GM19468 (cell line): Measurements from ENCODE around the gene ZSWIM9.

Experiments used
- ATAC-seq: cut with Tn5 transposase; IDR thresholded peaks from one replicate; pipeline ENCODE4 v1.9.1; 2021; ENCODE audit warnings: mild to moderate bottlenecking, moderate library complexity, moderate number of reproducible peaks; ENCODE audit not compliant: unreplicated experiment; ENCODE audit errors: extremely low read depth

The ZSWIM9 gene

GRCh38 chr19:48169939-48170803 is at the start of gene ZSWIM9, which contains the start of gene LIG1:
TSS of gene ZSWIM9 (plus strand) at chr19:48170680. CDS start at chr19:48171803, 1,123 bp downstream.
TSS of gene LIG1 (minus strand) at chr19:48170344. CDS start at chr19:48165566, 4,778 bp downstream.
- peak; percentile 56 for ATAC-seq

- ATAC-seq = no peak
Observed at GRCh38 chr19:48121066-48121465, 49.4 kb upstream of the ZSWIM9 start.

- ATAC-seq = no peak
Observed at GRCh38 chr19:48121909-48122371, 48.5 kb upstream of the ZSWIM9 start.

- ATAC-seq = no peak
Observed at GRCh38 chr19:48122421-48122820, 48.1 kb upstream of the ZSWIM9 start.

- no peak for ATAC-seq
Observed at GRCh38 chr19:48123907-48124651, 46.4 kb upstream of the ZSWIM9 start.

- no peak for ATAC-seq
Observed at GRCh38 chr19:48127561-48127960, 42.9 kb upstream of the ZSWIM9 start.

GRCh38 chr19:48133094-48133493 is 37.4 kb upstream of the ZSWIM9 start:
- ATAC-seq = no peak

GRCh38 chr19:48135411-48135810 is 35.1 kb upstream of the ZSWIM9 start:
- no peak for ATAC-seq

GRCh38 chr19:48136547-48136946 is 33.9 kb upstream of the ZSWIM9 start:
- no peak for ATAC-seq

- ATAC-seq = no peak
Observed at GRCh38 chr19:48137411-48137810, 33.1 kb upstream of the ZSWIM9 start.

GRCh38 chr19:48139053-48139452 is 31.4 kb upstream of the ZSWIM9 start:
- no peak for ATAC-seq

- ATAC-seq = no peak
Observed at GRCh38 chr19:48147597-48148175, 22.8 kb upstream of the ZSWIM9 start.

GRCh38 chr19:48148576-48148975 is 21.9 kb upstream of the ZSWIM9 start:
- ATAC-seq = no peak

GRCh38 chr19:48149430-48149829 is 21.1 kb upstream of the ZSWIM9 start:
- no peak for ATAC-seq

GRCh38 chr19:48152551-48152950 is 17.9 kb upstream of the ZSWIM9 start:
- no peak for ATAC-seq

- no peak for ATAC-seq
Observed at GRCh38 chr19:48154003-48154402, 16.5 kb upstream of the ZSWIM9 start.

GRCh38 chr19:48158210-48158790 is 12.2 kb upstream of the ZSWIM9 start:
- no peak for ATAC-seq

- no peak for ATAC-seq
Observed at GRCh38 chr19:48168689-48169088, 1.8 kb upstream of the ZSWIM9 start.

- no peak for ATAC-seq
Observed at GRCh38 chr19:48169578-48169938, 922 bp upstream of the ZSWIM9 start.

- ATAC-seq = no peak
Observed at GRCh38 chr19:48170817-48171347, 402 bp downstream of the ZSWIM9 start.
